T-helper 1 cell treated with Interleukin-12 subunit alpha and Interleukin-12 subunit beta and Interleukin-4 antibody, amounts not matched to agents 30 μg/mL and 1 μg/mL, for 36 hours (primary cell): ENCODE measurements around the gene GPR179.
"Not testable (repeated sequence)": the region's sequence is repeated elsewhere in the genome, so short reads cannot be mapped to it uniquely, and the experiment has no call there.

Experiments used
- H3K27ac Mint-ChIP-seq: one replicate; pipeline ENCODE4 v1.8.0; 2021; ENCODE audit warnings: mild to moderate bottlenecking, mixed read lengths
- H3K27me3 Mint-ChIP-seq: one replicate; pipeline ENCODE4 v1.8.0; 2021; ENCODE audit warnings: low read depth, mixed read lengths
- H3K36me3 Mint-ChIP-seq: one replicate; pipeline ENCODE4 v1.8.0; 2021; ENCODE audit warnings: low read depth, mixed read lengths
- H3K4me1 Mint-ChIP-seq: one replicate; pipeline ENCODE4 v1.8.0; 2021; ENCODE audit warnings: low read depth, mixed read lengths
- H3K4me3 Mint-ChIP-seq: one replicate; pipeline ENCODE4 v1.8.0; 2021; ENCODE audit warnings: mild to moderate bottlenecking, moderate library complexity, mixed read lengths
- H3K9me3 Mint-ChIP-seq: one replicate; pipeline ENCODE4 v1.8.0; 2021; ENCODE audit warnings: mixed read lengths

The GPR179 gene

GRCh38 chr17:38320482-38320881 is 23.3 kb downstream of the GPR179 start:
- Mint-ChIP-seq H3K4me1 (peaks cover 1% of the 10 kb centered on the region), H3K27ac (no peak overlapping the region), H3K9me3 (no peaks in the 10 kb centered on the region), H3K27me3 (no peaks in the 10 kb centered on the region), H3K36me3 (peaks cover 25% of the 10 kb centered on the region), H3K4me3 (no peak overlapping the region)

DNA sequence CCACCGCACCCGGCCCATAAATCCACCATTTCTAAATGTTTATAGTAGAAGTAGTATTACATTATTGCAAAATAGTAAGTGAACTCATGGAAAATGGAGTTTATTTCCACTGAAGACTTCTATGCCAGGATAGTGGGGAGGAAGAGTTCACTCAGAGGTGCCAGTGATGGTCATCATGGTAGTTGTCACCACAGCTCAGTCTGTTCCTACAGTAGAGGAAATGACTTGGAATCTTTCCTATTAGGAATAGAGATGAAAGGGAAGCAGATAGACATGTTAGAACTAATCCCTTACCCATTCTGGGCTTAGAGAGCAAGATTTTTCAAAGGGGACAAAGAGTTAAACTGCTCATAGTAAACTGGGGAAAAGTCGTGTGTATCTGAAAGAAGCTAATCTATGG is 26.7 kb downstream of the GPR179 start:
- Mint-ChIP-seq H3K27ac (no peak overlapping the region), H3K9me3 (no peaks in the 10 kb centered on the region), H3K27me3 (no peaks in the 10 kb centered on the region), H3K4me3 (no peak overlapping the region), H3K36me3 (peaks cover 26% of the 10 kb centered on the region), H3K4me1 (peaks cover 5% of the 10 kb centered on the region)

GRCh38 chr17:38315497-38315896 is 28.3 kb downstream of the GPR179 start:
- Mint-ChIP-seq H3K4me1 (peaks cover 5% of the 10 kb centered on the region), H3K36me3 (peaks cover 22% of the 10 kb centered on the region), H3K27ac (no peak overlapping the region), H3K4me3 (no peak overlapping the region), H3K27me3 (no peaks in the 10 kb centered on the region), H3K9me3 (no peaks in the 10 kb centered on the region)

DNA sequence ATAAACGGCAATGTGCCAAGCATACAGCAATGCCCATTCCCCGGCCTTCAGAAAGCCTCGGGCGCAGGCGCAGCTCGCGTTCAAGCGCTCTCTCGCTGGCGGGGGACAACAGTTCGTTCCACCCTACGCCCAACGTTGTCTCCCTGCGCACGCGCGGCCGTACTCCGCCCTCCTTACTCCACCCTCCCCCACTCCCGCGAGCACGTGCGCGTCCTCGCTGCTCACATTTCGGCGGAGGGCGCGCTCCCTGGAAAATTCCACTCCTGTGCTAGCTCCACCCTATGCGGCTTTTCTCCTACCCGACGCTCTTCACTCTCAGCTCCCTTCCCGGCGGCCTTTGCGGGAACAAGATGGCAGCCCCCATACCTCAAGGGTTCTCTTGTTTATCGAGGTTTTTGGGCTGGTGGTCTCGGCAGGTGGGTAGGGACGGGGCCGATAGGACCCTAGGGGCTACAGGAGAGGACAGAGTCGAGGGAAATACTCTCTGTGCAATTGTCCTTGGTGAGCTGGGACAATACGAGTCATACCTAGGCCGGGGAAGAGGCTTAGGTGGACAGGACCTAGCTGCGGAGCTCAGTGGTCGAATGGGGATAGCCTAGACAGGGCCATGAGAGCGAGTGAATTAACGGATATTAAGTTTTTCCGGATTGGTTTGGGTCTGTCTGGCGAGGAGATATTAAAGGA is 46.8 kb downstream of the GPR179 start, which contains the start of gene MRPL45:
Gene MRPL45 (plus strand): TSS at position 335 of the 684 bp plus-strand sequence. CDS start 16 bp downstream, at position 351.
- not testable (repeated sequence) for H3K9me3 Mint-ChIP-seq, H3K36me3 Mint-ChIP-seq, H3K27me3 Mint-ChIP-seq
- H3K4me3 Mint-ChIP-seq, result peak within 1 kb of the TSS; percentile 96
- H3K4me1 Mint-ChIP-seq, result peaks cover 14% of the 10 kb centered on the region
- H3K27ac Mint-ChIP-seq, result peak within 1 kb of the TSS; percentile 89

DNA sequence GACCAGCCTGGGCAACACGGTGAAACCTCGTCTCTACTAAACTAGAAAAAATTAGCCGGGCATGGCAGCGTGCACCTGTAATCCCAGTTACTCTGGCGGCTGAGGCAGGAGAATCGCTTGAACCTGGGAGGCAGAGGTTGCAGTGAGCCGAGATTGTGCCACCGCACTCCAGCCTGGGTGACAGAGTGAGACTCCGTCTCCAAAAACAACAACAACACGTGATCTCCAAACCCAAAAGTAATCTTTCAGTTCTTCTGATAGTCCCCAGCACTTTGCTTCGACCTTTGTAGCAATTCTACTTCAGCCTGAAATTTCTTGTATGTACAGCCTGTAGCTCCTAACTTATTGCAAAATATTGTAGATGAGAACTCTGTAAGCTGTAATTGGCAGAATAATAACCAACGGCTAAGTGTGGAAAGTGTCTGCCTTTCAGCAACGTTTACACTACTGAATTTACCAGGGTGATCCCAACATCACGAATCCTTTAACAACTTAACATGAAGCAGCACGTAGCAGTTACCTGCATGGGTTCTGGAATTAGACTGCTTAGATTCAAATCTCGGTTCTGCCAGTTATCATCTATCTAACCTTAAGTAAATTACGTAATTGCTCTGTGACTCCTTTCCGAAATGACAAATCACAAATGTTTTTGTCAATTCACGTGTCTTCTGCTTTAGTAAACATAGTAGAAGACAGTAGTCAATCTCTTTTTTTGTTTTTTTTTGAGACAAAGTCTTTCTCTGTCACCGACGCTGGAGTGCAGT is 48.0 kb downstream of the GPR179 start:
- peak overlapping the region; percentile 70 for H3K27ac Mint-ChIP-seq
- H3K27me3 Mint-ChIP-seq, H3K9me3 Mint-ChIP-seq, H3K36me3 Mint-ChIP-seq: not testable (repeated sequence)
- peaks cover 14% of the 10 kb centered on the region for H3K4me1 Mint-ChIP-seq
- peak overlapping the region; percentile 96 for H3K4me3 Mint-ChIP-seq

DNA sequence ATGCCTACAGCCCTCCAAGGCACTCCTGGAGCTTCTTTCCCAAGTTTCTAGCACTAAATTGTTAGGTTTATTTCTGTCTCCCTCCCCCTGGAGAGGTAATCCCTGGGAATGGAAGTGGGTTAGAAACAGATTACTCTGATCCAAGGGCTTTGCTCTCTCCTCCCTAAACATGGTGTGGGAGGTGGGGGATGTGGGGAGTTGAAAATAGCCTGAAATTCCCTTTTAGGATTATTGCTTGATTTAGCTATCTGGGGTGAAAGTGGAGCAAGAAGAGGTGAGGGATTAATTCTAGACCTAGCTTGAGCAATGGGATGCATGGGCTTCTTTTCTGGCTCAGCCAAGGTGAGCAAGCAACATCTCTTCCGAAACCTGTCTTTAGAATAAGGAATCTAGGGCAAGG is 54.0 kb downstream of the GPR179 start:
- H3K9me3 Mint-ChIP-seq, H3K4me3 Mint-ChIP-seq: not testable (repeated sequence)

DNA sequence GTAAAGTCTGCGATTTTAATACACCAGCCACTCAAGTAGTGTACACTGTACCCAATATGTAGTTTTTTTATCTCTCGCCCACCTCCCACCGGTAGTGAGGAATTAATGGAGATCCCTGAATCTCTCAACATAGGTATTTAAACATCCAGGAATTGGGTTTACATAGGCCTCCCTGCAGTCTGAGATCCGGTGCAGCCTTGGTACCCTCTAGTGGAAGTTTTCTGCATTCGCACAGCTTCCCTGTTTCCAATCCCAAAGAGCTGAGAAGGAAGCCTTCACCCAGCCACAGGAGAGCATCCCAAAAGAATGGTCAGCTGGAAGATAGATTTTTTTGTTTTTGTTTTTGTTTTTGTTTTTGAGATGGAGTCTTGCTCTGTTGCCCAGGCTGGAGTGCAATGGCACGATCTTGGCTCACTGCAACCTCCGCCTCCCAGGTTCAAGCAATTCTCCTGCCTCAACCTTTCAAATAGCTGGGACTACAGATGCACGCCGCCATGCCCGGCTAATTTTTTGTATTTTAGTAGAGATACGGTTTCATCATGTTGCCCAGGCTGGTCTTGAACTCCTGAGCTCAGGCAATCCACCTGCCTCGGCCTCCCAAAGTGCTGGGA is 55.4 kb downstream of the GPR179 start:
- H3K27ac Mint-ChIP-seq, H3K9me3 Mint-ChIP-seq, H3K36me3 Mint-ChIP-seq, H3K4me3 Mint-ChIP-seq, H3K4me1 Mint-ChIP-seq: not testable (repeated sequence)
- H3K27me3 Mint-ChIP-seq, result peaks cover 13% of the 10 kb centered on the region

More for the DNA sequence above, 54.0 kb downstream of the GPR179 start:
- peaks cover 13% of the 10 kb centered on the region for H3K27me3 Mint-ChIP-seq
- H3K4me1 Mint-ChIP-seq, H3K36me3 Mint-ChIP-seq, H3K27ac Mint-ChIP-seq: not testable (repeated sequence)

DNA sequence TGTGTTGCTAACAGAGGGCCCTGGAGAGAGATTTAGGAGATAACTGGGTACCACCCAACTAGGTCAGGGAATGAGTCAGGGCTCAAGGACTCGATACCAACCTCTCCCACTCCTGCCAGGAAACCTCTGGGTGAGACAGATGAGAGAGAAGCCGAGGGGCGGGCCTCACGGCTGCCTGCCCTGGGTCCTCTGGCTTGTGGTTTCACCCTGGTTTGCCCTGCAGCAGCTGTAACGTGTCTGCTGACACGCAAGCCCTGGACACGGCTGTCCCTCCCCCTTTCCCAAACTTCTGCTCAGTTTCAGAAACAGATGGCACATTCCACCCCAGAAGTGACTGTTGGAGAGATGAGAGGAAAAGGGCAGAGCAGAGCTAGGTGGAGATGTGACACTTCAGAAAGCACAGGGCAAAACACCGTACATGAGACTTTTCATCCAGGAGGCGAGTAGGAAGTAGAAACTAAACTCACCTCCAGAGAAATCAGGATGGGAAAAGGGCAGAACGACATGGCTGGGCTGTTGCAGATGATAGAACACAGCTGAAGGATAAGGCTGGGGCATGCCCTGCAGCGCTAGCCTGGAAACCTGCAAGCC is 57.2 kb downstream of the GPR179 start:
- not testable (repeated sequence) for H3K36me3 Mint-ChIP-seq, H3K4me1 Mint-ChIP-seq, H3K9me3 Mint-ChIP-seq
- peak overlapping the region; percentile 34 for H3K4me3 Mint-ChIP-seq
- peaks cover 11% of the 10 kb centered on the region for H3K27me3 Mint-ChIP-seq
- peak overlapping the region; percentile 82 for H3K27ac Mint-ChIP-seq

DNA sequence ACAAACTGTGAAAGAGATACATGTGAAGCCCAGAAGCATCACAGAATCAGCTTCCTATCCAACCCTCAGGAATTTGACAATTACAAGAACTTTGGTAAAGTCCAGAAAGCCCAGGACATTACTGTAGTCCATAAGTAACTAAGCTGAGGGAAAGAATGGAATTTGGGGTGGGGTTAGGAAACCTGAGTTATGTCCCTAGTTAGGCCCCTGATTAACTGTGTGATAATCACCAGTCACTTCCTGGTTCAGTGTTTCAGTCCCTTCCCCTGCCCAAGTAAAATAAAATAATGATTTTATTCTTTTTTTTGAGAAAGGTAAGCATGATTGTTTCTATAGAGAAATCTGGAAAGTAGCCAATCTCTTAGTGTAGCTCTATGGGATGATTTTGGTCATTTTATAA is 57.8 kb downstream of the GPR179 start:
- H3K27ac Mint-ChIP-seq, H3K4me1 Mint-ChIP-seq, H3K27me3 Mint-ChIP-seq, H3K4me3 Mint-ChIP-seq, H3K36me3 Mint-ChIP-seq, H3K9me3 Mint-ChIP-seq: not testable (repeated sequence)
